ENCODE measurements around the gene PTBP2.

- no peak for TF ChIP-seq CTCF (IDR thresholded peaks at IDR 0.05)
- no peak for TF ChIP-seq POLR2A (IDR thresholded peaks at IDR 0.05)
These were observed 121.6 kb downstream of the PTBP2 start for GRCh38 chr1:96843196-96843595.

Measured in testis (tissue), 2 donors.